Type B pancreatic cell (in vitro differentiated cells): ENCODE data around the gene PHACTR1. TPM values are rescaled to one million over a fixed set of nuclear protein-coding genes. Genes with fewer than 3 reads are reported as not detected.

Source experiments
- DNase-seq: peaks from one replicate; pipeline ENCODE4 v3.0.0; 2021; ENCODE audit warnings: mixed read lengths; ENCODE audit not compliant: unreplicated experiment; ENCODE audit errors: extremely low spot score
- H3K27ac Mint-ChIP-seq: 2 replicates; pipeline ENCODE4 v1.8.0; 2021; ENCODE audit warnings: mild to moderate bottlenecking, mixed read lengths
- H3K27me3 Mint-ChIP-seq: 2 replicates; pipeline ENCODE4 v1.8.0; 2021; ENCODE audit warnings: mixed read lengths
- H3K36me3 Mint-ChIP-seq: 2 replicates; pipeline ENCODE4 v1.8.0; 2021; ENCODE audit warnings: mixed read lengths
- H3K4me1 Mint-ChIP-seq: one replicate; pipeline ENCODE4 v1.8.0; 2021; ENCODE audit warnings: mixed read lengths; ENCODE audit not compliant: unreplicated experiment
- H3K4me3 Mint-ChIP-seq: 2 replicates; pipeline ENCODE4 v1.8.0; 2021; ENCODE audit warnings: mild to moderate bottlenecking, mixed read lengths
- H3K9me3 Mint-ChIP-seq: 2 replicates; pipeline ENCODE4 v1.8.0; 2021; ENCODE audit warnings: mixed read lengths
- CTCF ChIP-seq: fragments of 200-600 bp; sonication (generic); conservative IDR thresholded peaks from 2 replicates; pipeline ENCODE4 v1.5.0; 2021; ENCODE audit warnings: antibody characterized with exemption, mild to moderate bottlenecking
- total RNA-seq: library from RNA; stranded (reverse); gene quantifications from 2 replicates; pipeline ENCODE4 v1.2.1, GENCODE V29; 2021; ENCODE audit warnings: low replicate concordance

PHACTR1 gene
- total RNA-seq, 1 donor from 2014 or later: 12.3 TPM

- Mint-ChIP-seq H3K4me3 (no peak overlapping the region), H3K9me3 (peaks cover 10% of the 10 kb centered on the region), H3K4me1 (peaks cover 16% of the 10 kb centered on the region), H3K36me3 (peaks cover 5% of the 10 kb centered on the region), H3K27ac (no peak overlapping the region), H3K27me3 (no peaks in the 10 kb centered on the region)
- no peak for TF ChIP-seq CTCF
- no peak for DNase-seq
Measured at GRCh38 chr6:12891595-12891994, 175.0 kb downstream of the PHACTR1 start.

DNA sequence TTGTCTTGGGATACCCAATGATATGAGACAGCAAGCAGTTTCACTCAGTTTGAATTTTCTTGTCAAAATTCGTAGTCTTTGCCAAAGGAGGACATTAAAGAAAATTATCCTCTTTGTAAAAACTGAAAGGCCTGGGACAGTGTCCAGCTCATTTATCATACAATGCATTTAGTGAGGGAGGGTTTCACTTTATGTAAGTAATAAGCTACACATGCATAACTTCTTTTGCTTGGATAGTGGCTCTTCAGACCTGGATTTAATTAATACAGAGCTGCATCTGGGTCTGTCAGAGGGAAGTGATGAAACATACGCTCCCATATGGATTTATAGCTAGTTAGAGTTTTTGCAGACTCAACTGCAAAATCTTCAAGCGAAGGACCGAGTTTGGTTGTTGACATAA lies 175.6 kb downstream of the PHACTR1 start:
- H3K9me3 Mint-ChIP-seq: peaks cover 10% of the 10 kb centered on the region
- no peak for TF ChIP-seq CTCF
- peaks cover 5% of the 10 kb centered on the region for H3K36me3 Mint-ChIP-seq
- H3K27me3 Mint-ChIP-seq: peaks cover 1% of the 10 kb centered on the region
- no peak overlapping the region for H3K4me3 Mint-ChIP-seq
- H3K27ac Mint-ChIP-seq: no peak overlapping the region
- no peak for DNase-seq
- H3K4me1 Mint-ChIP-seq: peaks cover 16% of the 10 kb centered on the region

DNA sequence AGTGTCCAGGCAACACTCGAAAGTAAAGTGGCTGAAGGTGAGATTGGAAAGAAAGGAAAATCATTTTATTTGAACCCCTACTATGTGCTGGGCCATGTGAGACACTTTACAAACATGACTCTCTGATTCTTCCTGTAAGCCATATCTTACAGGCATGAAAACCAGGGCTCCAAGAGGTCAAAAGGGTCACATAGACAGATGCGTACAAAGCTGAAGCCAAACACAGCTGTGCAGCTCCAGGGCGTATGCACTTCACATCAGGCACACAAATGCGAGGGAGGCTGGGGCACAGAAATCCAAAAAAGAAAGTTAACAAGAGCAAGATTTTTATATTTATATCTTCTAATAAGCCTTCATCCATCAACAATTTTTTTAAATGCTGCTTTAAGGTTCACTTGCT lies 176.5 kb downstream of the PHACTR1 start:
- Mint-ChIP-seq H3K4me3 (no peak overlapping the region), H3K4me1 (peaks cover 16% of the 10 kb centered on the region), H3K27me3 (peaks cover 4% of the 10 kb centered on the region), H3K27ac (no peak overlapping the region), H3K36me3 (peaks cover 5% of the 10 kb centered on the region), H3K9me3 (peaks cover 10% of the 10 kb centered on the region)
- no peak for DNase-seq
- TF ChIP-seq CTCF: no peak

DNA sequence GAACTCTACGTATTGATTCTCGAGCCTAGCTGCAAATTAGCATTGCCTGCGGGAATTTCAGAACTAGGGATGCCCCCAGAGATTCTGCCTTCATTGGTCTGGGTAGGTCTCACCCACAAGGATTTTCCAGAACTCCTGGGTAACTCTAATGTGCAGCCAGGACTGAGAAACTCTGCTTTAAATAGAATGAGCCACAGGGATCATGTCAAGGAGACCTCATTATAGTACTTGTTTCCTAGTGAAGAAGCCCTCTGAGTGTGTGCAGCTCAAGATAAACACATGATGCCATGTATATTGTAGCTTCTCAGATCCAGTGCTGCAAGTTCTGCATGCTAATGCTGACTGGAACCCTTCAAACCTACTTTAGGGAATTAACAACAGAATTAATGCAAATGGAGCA lies 179.2 kb downstream of the PHACTR1 start:
- Mint-ChIP-seq H3K36me3 (peaks cover 2% of the 10 kb centered on the region), H3K27ac (no peak overlapping the region), H3K9me3 (peaks cover 6% of the 10 kb centered on the region), H3K27me3 (peaks cover 14% of the 10 kb centered on the region), H3K4me1 (peaks cover 21% of the 10 kb centered on the region), H3K4me3 (no peak overlapping the region)
- no peak for DNase-seq
- TF ChIP-seq CTCF: no peak

- Mint-ChIP-seq H3K9me3 (peaks cover 4% of the 10 kb centered on the region), H3K27me3 (peaks cover 14% of the 10 kb centered on the region), H3K27ac (no peak overlapping the region), H3K4me3 (no peak overlapping the region), H3K4me1 (peaks cover 21% of the 10 kb centered on the region), H3K36me3 (no peaks in the 10 kb centered on the region)
- TF ChIP-seq CTCF: no peak
- no peak for DNase-seq
Measured at GRCh38 chr6:12896208-12896733, 179.7 kb downstream of the PHACTR1 start.

DNA sequence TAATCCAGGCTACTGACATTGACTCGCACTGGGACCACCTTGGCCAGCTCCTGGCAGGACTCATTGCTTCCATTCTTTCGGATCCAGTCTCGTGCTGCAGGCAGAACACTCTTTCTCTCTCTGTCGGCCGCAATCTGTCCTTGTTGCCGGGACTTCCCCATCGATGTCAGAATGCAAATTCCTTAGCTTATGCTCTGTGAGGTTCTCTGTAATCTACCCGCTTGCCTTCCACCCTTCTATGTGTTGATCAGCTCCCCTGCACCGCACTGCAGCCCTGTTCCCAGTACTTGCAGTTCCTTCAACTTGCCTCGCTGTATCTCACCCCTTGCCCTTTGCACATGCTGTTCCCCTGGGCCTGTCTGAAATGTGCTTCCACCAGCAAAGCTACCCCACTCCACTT lies 182.0 kb downstream of the PHACTR1 start:
- Mint-ChIP-seq H3K4me3 (no peak overlapping the region), H3K9me3 (no peaks in the 10 kb centered on the region), H3K27me3 (peaks cover 14% of the 10 kb centered on the region), H3K4me1 (peaks cover 11% of the 10 kb centered on the region), H3K36me3 (peaks cover 3% of the 10 kb centered on the region), H3K27ac (no peak overlapping the region)
- TF ChIP-seq CTCF: no peak
- no peak for DNase-seq
